Ovary (tissue), 9 donors: Measurements from ENCODE around the gene CCL7. TPM values are rescaled to one million over a fixed set of nuclear protein-coding genes. Genes with fewer than 3 reads are reported as not detected.
"Not testable (repeated sequence)": the region's sequence is repeated elsewhere in the genome, so short reads cannot be mapped to it uniquely, and the experiment has no call there.

Experiments used
- DNase-seq, 5 donors: peaks; one replicate each; pipeline ENCODE4 v3.0.0-alpha.2; 2019 to 2020
- H3K27ac ChIP-seq, 2 donors: fragments of 200-600 bp; one replicate each; pipeline versions ENCODE4 v1.5.1 to v1.8.0; 2019 to 2022
- H3K27me3 ChIP-seq: fragments of 200-600 bp; one replicate; pipeline ENCODE4 v1.8.0; 2022
- H3K36me3 ChIP-seq: fragments of 200-600 bp; sonication (generic); one replicate; pipeline ENCODE4 v1.5.1; 2019
- H3K4me1 ChIP-seq: one replicate; pipeline ENCODE4 v1.8.1; 2013; ENCODE audit warnings: mild to moderate bottlenecking, moderate library complexity; ENCODE audit not compliant: insufficient read depth
- H3K4me3 ChIP-seq: fragments of 200-600 bp; sonication (generic); one replicate; pipeline ENCODE4 v1.5.1; 2017
- H3K9me3 ChIP-seq, 2 donors: fragments of 200-600 bp in 1 of 2; sonication (generic) in 1 of 2; one replicate each; pipeline versions ENCODE4 v1.5.1 to v1.8.1; 2013 to 2019; ENCODE audit warnings: mild to moderate bottlenecking in 1 of 2, moderate library complexity in 1 of 2
- EP300 ChIP-seq: sonication (generic); formaldehyde crosslinking; IDR thresholded peaks from one replicate; pipeline ENCODE4 v1.6.1; 2017; ENCODE audit warnings: antibody characterized with exemption
- POLR2A ChIP-seq: fragments of 450-650 bp; IDR thresholded peaks from one replicate; pipeline ENCODE4 v1.6.1; 2017; ENCODE audit warnings: antibody characterized with exemption, mild to moderate bottlenecking, moderate library complexity
- WGBS, 3 donors: extraction: QIAGEN DNeasy Blood & Tissue Kit in 1 of 3; methylation state at CpG; one replicate each; pipeline versions ENCODE4 v1.1.5 to v1.1.7; 2013 to 2017; 5-methylcytosine and 5-hydroxymethylcytosine counted together
- intact Hi-C, 4 donors: fragments of 100-400 bp; cut with DNase I; formaldehyde crosslinking; loops; one replicate each; pipeline versions ENCODE4 v1.11.0 to v1.15.1; 2022 to 2023
- polyA plus RNA-seq, 2 donors: library from polyadenylated mRNA; stranded (reverse); fragments of 200-250 nt in 1 of 2; fragments of 350-450 nt in 1 of 2; fragmentation: Illumina TruSeq in 1 of 2; extraction: RNeasy Lipid Tissue Mini Kit (QIAGEN cat#74804) in 1 of 2; gene quantifications; one replicate each; pipeline ENCODE4 v1.2.3, GENCODE V29; 2013 to 2014
- total RNA-seq, 7 donors: library from RNA; depleted of rRNA in 2 of 7; stranded (reverse); fragments of >200 nt in 2 of 7; fragmentation: NEBNext Ultra II Directional in 3 of 7; extraction: Animal tissue kit (Norgen Biotek cat#: 25700) in 3 of 7; gene quantifications; one replicate each; pipeline versions ENCODE4 v1.1.0 to v1.2.4, GENCODE V29; 2016 to 2023
- TF ChIP-seq, protein P1 (sequence below), 3 donors: fragments of 450-650 bp in 2 of 3; fragments of 200-600 bp in 1 of 3; IDR thresholded peaks; one replicate each; pipeline versions ENCODE4 v1.5.1 to v1.8.0; 2016 to 2022; ENCODE audit warnings: antibody characterized with exemption in 3 of 3, mild to moderate bottlenecking in 1 of 3
- donor health status: DM: no; HTN: no; CAD: no; lungs with moderate emphysema.
- donor health status: DM: no; HTN: no; CAD: no.
- donor health status: Bipolar disorder and iron deficiency.
- donor health status: DM: yes; HTN: yes; CAD: no.
- donor health status: DM: no; HTN: no; CAD: no.
- donor health status: DM: yes; HTN: yes; CAD: no.

CCL7 gene
- total and polyA plus RNA-seq, 9 donors, result 0.46 TPM; not detected in 8

DNA sequence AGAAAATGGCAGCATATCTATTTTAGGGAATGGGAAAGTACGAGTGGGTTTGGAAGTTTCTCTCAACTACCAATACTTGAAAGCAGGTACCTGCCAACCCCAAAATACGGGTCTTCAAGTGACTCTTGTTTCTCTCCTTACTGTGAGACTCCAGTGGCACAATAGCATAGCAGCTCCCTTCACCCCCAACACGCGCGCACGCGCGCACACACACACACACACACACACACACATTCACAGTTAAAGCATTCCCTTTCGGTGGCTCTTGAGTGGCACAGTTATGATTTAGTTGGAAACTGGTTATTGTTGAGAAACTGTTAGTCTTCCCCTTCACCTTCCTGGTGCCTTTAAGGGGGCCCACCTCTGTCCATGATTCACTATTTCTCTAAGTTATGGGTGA, 45.0 kb upstream of the CCL7 start:
- Histone ChIP-seq H3K27me3 (no peaks in the 10 kb centered on the region), H3K9me3 (no peaks in the 10 kb centered on the region), H3K36me3 (no peaks in the 10 kb centered on the region), H3K4me3 (no peak overlapping the region), H3K4me1 (no peaks in the 10 kb centered on the region), H3K27ac (no peak overlapping the region)
- DNase-seq, result no peak
- intact Hi-C loops, result no loop called here
- TF ChIP-seq, protein P1, sequence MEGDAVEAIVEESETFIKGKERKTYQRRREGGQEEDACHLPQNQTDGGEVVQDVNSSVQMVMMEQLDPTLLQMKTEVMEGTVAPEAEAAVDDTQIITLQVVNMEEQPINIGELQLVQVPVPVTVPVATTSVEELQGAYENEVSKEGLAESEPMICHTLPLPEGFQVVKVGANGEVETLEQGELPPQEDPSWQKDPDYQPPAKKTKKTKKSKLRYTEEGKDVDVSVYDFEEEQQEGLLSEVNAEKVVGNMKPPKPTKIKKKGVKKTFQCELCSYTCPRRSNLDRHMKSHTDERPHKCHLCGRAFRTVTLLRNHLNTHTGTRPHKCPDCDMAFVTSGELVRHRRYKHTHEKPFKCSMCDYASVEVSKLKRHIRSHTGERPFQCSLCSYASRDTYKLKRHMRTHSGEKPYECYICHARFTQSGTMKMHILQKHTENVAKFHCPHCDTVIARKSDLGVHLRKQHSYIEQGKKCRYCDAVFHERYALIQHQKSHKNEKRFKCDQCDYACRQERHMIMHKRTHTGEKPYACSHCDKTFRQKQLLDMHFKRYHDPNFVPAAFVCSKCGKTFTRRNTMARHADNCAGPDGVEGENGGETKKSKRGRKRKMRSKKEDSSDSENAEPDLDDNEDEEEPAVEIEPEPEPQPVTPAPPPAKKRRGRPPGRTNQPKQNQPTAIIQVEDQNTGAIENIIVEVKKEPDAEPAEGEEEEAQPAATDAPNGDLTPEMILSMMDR (IDR thresholded peaks at IDR 0.05), result no peak
- TF ChIP-seq POLR2A (no peak), EP300 (no peak)
- 74 to 89% (median 76%) methylated on average over 9 of the region's 9 CpGs for WGBS, 3 donors

DNA sequence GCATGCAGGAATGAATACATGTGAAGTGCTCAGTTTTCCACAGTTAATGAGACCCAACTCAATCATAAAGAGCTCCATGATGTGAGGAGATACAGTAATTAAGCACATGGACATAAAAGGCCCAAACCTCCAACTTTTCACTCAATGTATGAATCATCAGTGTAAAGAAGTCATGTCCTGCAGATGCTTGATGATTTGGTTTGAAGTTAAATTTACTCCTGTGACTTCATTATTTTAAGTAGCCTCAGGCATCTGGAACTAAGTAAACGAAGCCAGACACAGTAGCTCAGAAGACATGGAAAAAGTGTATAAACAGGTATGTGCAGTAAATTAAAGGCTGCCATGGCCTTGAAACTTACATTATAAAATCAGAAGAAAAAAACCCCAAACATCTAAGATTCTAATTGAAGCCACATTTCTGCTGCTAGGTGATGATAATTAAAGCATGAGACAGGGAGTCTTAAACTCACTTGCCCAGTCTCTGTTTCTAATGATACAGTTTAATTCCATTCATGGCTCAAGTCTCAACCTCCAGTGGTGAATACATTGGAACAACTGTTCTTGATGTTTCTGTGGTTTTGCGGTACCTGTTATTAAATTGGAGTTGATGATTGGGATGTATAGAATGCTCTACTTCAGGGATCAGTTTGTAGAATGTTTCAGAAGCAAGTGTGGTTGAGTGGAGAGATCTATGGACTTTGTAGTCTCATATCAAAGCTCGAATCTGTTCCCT, 43.8 kb upstream of the CCL7 start:
- Histone ChIP-seq H3K36me3 (no peaks in the 10 kb centered on the region), H3K9me3 (no peaks in the 10 kb centered on the region), H3K4me3 (no peak overlapping the region), H3K4me1 (no peaks in the 10 kb centered on the region), H3K27me3 (no peaks in the 10 kb centered on the region), H3K27ac (no peak overlapping the region)
- 64 to 75% (median 68%) methylated on average over 3 of the region's 3 CpGs for WGBS, 3 donors
- TF ChIP-seq, protein P1 (IDR thresholded peaks at IDR 0.05), result no peak
- no peak for DNase-seq
- intact Hi-C loops, result no loop called here

DNA sequence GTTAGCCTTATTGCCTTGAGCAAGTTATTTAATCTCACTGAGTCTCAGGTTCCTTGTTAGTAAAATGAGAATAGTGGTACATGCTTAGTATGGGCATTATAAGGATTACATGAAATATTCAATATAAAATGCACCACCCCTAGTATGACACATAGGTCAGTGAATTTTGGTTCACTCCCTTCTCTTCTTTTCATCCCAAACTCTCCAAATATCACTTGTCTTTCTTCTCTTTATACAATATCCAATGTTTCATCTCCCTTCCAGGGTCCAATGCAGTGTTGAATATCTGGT, 43.3 kb upstream of the CCL7 start:
- TF ChIP-seq EP300, result no peak
- no peak for TF ChIP-seq POLR2A
- TF ChIP-seq, protein P1 (IDR thresholded peaks at IDR 0.05), result no peak
- no peaks in the 10 kb centered on the region for H3K9me3 ChIP-seq
- no peaks in the 10 kb centered on the region for H3K27me3 ChIP-seq
- DNase-seq, result no peak
- no peak overlapping the region for H3K4me3 ChIP-seq
- H3K36me3 ChIP-seq, result no peaks in the 10 kb centered on the region
- H3K4me1 ChIP-seq, result no peaks in the 10 kb centered on the region
- no peak overlapping the region for H3K27ac ChIP-seq
- intact Hi-C loops, result no loop called here

DNA sequence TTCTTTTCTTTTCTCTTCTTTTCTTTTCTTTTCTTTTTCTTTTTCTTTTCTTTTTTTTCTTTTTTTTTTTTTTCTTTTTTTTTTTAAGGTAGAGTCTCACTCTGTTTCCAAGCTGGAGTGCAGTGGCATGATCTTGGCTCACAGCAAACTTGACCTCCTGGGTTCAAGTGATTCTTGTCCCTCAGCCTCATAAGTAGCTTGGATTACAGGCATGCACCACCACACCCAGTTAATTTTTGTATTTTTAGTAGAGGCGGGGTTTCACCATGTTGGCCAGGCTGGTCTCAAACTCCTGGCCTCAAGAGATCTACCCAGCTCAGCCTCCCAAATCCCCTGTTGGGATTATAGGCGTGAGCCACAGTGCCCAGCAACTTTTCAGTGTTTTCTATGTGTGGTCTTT, 42.7 kb upstream of the CCL7 start:
- H3K9me3 ChIP-seq, intact Hi-C loops, H3K4me3 ChIP-seq, H3K27me3 ChIP-seq, H3K27ac ChIP-seq, H3K36me3 ChIP-seq, DNase-seq, H3K4me1 ChIP-seq: not testable (repeated sequence)
- whole genome bisulfite sequencing, 3 donors, result 80 to 90% (median 83%) methylated on average over 2 of the region's 2 CpGs

- intact Hi-C loops, result no loop called here
- no peak overlapping the region for H3K27ac ChIP-seq
- H3K36me3 ChIP-seq, result no peaks in the 10 kb centered on the region
- no peak for DNase-seq
- H3K4me3 ChIP-seq, result no peak overlapping the region
- TF ChIP-seq, protein P1 (IDR thresholded peaks at IDR 0.05), result no peak
- no peak for TF ChIP-seq EP300
- no peak for TF ChIP-seq POLR2A
- H3K4me1 ChIP-seq, result no peaks in the 10 kb centered on the region
- no peaks in the 10 kb centered on the region for H3K9me3 ChIP-seq
- H3K27me3 ChIP-seq, result no peaks in the 10 kb centered on the region
- WGBS, 3 donors, result 75 to 81% (median 80%) methylated on average over 3 of the region's 3 CpGs
Observed at GRCh38 chr17:34227707-34228106, 42.3 kb upstream of the CCL7 start.
